Hepatocyte (in vitro differentiated cells): ENCODE data around the gene NCKAP5L. TPM values are rescaled to one million over a fixed set of nuclear protein-coding genes. Genes with fewer than 3 reads are reported as not detected.
"Not testable (repeated sequence)": the region's sequence is repeated elsewhere in the genome, so short reads cannot be mapped to it uniquely, and the experiment has no call there.

Source experiments
- DNase-seq: peaks from one replicate; pipeline ENCODE4 v3.0.0-alpha.2; 2016; ENCODE audit warnings: low spot score
- H2AFZ ChIP-seq: fragments of 200-600 bp; sonication (generic); 2 replicates; pipeline ENCODE4 v1.6.0; 2016; ENCODE audit warnings: antibody characterized with exemption, mild to moderate bottlenecking
- H3K27ac ChIP-seq: fragments of 200-600 bp; sonication (generic); 2 replicates; pipeline ENCODE4 v1.5.1; 2016; ENCODE audit warnings: mild to moderate bottlenecking
- H3K27me3 ChIP-seq: fragments of 200-600 bp; sonication (generic); 2 replicates; pipeline ENCODE4 v1.6.1; 2016
- H3K36me3 ChIP-seq: fragments of 200-600 bp; sonication (generic); replicated peaks from 2 replicates; pipeline ENCODE4 v1.5.1; 2016; ENCODE audit warnings: low read depth; ENCODE audit not compliant: insufficient read depth
- H3K4me1 ChIP-seq: fragments of 200-600 bp; sonication (generic); 2 replicates; pipeline ENCODE4 v1.5.1; 2016; ENCODE audit warnings: mild to moderate bottlenecking, moderate library complexity; ENCODE audit not compliant: insufficient read depth
- H3K4me2 ChIP-seq: fragments of 200-600 bp; sonication (generic); 2 replicates; pipeline ENCODE4 v1.6.0; 2016
- H3K4me3 ChIP-seq: fragments of 200-600 bp; sonication (generic); 2 replicates; pipeline ENCODE4 v1.5.1; 2016; ENCODE audit warnings: mild to moderate bottlenecking
- H3K79me2 ChIP-seq: fragments of 200-600 bp; sonication (generic); 2 replicates; pipeline ENCODE4 v1.6.0; 2017; ENCODE audit warnings: mild to moderate bottlenecking
- H3K9me2 ChIP-seq: fragments of 200-600 bp; sonication (generic); replicated peaks from 2 replicates; pipeline ENCODE4 v1.6.0; 2017; ENCODE audit warnings: mild to moderate bottlenecking; ENCODE audit not compliant: insufficient read depth
- H3K9me3 ChIP-seq: fragments of 200-600 bp; sonication (generic); 2 replicates; pipeline ENCODE4 v1.5.1; 2016; ENCODE audit warnings: low read depth, mild to moderate bottlenecking
- H4K20me1 ChIP-seq: fragments of 200-600 bp; sonication (generic); 2 replicates; pipeline ENCODE4 v1.6.0; 2016; ENCODE audit warnings: mild to moderate bottlenecking; ENCODE audit not compliant: insufficient read depth, poor library complexity, severe bottlenecking
- EZH2 ChIP-seq: fragments of 200-600 bp; sonication (generic); IDR thresholded peaks from 2 replicates; pipeline ENCODE4 v1.6.1; 2016; ENCODE audit warnings: antibody characterized with exemption, mild to moderate bottlenecking, borderline replicate concordance
- EZH2phosphoT487 ChIP-seq: fragments of 200-600 bp; sonication (generic); IDR thresholded peaks from one replicate; pipeline ENCODE4 v1.6.1; 2018; ENCODE audit warnings: antibody characterized with exemption, mild to moderate bottlenecking, low read depth, moderate library complexity; ENCODE audit not compliant: unreplicated experiment, severe bottlenecking
- WGBS: methylation state at CpG from one replicate; pipeline ENCODE4 v1.1.6; 2016; ENCODE audit warnings: low lambda C conversion rate; ENCODE audit errors: missing lambda C conversion rate; 5-methylcytosine and 5-hydroxymethylcytosine counted together
- polyA plus RNA-seq: library from polyadenylated mRNA; unstranded; fragments of >200 nt; fragmentation: Nextera tagmentation; extraction: Ambion mirVana; gene quantifications from 2 replicates; pipeline ENCODE4 v1.2.1, GENCODE V29; 2016
- total RNA-seq: library from RNA; depleted of rRNA; stranded (reverse); fragments of >200 nt; gene quantifications from 2 replicates; pipeline ENCODE4 v1.2.3, GENCODE V29; 2014
- TF ChIP-seq, protein P1 (sequence below): fragments of 200-600 bp; sonication (generic); IDR thresholded peaks from 2 replicates; pipeline ENCODE4 v1.5.1; 2016; ENCODE audit warnings: antibody characterized with exemption, mild to moderate bottlenecking; ENCODE audit not compliant: poor library complexity

Gene NCKAP5L
- total and polyA plus RNA-seq, 2 experiments from 2014 or later = 14.5 to 26.7 TPM

DNA sequence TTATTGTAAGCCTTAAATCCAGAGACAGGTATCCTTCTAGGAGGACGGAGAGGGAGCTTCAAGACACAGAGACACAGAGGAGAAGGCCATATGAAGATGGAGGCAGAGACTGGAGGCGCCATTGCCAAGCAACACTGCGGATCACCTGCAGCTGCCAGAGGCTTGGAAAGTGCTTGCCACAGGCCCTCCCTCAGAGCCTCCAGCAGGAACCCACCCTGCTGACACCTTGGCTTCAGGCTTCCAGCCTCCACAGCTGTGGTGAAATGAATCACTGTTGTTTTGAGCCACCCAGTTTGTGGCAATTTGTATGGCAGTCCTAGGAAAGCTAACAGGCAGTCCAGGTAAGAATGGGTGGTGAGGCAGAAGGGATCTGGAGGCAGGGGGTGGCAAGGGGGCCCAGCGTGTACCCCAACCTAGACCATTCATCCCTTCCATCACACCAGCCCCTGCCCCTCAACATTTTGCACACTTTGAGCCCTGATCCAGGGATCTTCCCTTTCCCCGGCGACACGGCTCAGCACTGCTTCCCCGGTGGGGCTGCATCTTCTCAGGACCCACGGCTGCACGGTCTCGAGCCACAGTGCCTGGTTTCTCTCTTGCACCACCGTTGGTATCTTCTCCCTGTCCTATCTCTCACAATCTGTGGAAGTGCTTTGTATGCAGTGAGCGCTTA is 37.0 kb upstream of the NCKAP5L start:
- peaks cover 29% of the 10 kb centered on the region for H3K4me1 ChIP-seq
- no peaks in the 10 kb centered on the region for H3K79me2 ChIP-seq
- 85% methylated on average over 13 of the region's 13 CpGs for WGBS
- H3K9me2 ChIP-seq = no peaks in the 10 kb centered on the region
- H3K4me2 ChIP-seq = no peak overlapping the region
- H3K9me3 ChIP-seq = no peaks in the 10 kb centered on the region
- no peak for DNase-seq
- no peak overlapping the region for H3K4me3 ChIP-seq
- no peaks in the 10 kb centered on the region for H3K27me3 ChIP-seq
- no peaks in the 10 kb centered on the region for H4K20me1 ChIP-seq
- no peak overlapping the region for H2AFZ ChIP-seq
- H3K27ac ChIP-seq = no peak overlapping the region
- TF ChIP-seq, protein P1, sequence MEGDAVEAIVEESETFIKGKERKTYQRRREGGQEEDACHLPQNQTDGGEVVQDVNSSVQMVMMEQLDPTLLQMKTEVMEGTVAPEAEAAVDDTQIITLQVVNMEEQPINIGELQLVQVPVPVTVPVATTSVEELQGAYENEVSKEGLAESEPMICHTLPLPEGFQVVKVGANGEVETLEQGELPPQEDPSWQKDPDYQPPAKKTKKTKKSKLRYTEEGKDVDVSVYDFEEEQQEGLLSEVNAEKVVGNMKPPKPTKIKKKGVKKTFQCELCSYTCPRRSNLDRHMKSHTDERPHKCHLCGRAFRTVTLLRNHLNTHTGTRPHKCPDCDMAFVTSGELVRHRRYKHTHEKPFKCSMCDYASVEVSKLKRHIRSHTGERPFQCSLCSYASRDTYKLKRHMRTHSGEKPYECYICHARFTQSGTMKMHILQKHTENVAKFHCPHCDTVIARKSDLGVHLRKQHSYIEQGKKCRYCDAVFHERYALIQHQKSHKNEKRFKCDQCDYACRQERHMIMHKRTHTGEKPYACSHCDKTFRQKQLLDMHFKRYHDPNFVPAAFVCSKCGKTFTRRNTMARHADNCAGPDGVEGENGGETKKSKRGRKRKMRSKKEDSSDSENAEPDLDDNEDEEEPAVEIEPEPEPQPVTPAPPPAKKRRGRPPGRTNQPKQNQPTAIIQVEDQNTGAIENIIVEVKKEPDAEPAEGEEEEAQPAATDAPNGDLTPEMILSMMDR = no peak
- TF ChIP-seq EZH2 (no peak), EZH2phosphoT487 (no peak)
- H3K36me3 ChIP-seq = no peaks in the 10 kb centered on the region

DNA sequence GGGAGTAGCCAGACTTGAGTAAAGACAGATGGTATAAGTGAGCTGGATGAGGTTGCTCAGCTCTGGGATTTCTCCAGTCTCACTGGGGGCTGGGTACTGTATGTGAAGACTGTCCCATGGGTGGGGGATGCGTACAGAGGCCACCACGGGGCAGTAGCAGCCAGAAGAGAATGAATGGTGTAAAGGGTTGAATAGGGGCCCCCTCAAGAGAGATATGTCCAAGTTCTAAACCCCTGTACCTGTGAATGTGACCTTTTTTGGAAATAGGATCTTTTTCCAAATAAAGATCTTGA is 36.5 kb upstream of the NCKAP5L start:
- no peak for DNase-seq
- Histone ChIP-seq H3K9me3 (no peaks in the 10 kb centered on the region), H2AFZ (no peak overlapping the region), H3K36me3 (no peaks in the 10 kb centered on the region), H3K9me2 (no peaks in the 10 kb centered on the region), H3K79me2 (no peaks in the 10 kb centered on the region), H3K27ac (no peak overlapping the region), H4K20me1 (no peaks in the 10 kb centered on the region), H3K4me2 (no peak overlapping the region), H3K4me1 (peaks cover 24% of the 10 kb centered on the region), H3K27me3 (no peaks in the 10 kb centered on the region), H3K4me3 (no peak overlapping the region)
- WGBS = 70% methylated on average over 2 of the region's 2 CpGs
- TF ChIP-seq EZH2phosphoT487 = no peak
- no peak for TF ChIP-seq EZH2
- TF ChIP-seq, protein P1 = no peak

DNA sequence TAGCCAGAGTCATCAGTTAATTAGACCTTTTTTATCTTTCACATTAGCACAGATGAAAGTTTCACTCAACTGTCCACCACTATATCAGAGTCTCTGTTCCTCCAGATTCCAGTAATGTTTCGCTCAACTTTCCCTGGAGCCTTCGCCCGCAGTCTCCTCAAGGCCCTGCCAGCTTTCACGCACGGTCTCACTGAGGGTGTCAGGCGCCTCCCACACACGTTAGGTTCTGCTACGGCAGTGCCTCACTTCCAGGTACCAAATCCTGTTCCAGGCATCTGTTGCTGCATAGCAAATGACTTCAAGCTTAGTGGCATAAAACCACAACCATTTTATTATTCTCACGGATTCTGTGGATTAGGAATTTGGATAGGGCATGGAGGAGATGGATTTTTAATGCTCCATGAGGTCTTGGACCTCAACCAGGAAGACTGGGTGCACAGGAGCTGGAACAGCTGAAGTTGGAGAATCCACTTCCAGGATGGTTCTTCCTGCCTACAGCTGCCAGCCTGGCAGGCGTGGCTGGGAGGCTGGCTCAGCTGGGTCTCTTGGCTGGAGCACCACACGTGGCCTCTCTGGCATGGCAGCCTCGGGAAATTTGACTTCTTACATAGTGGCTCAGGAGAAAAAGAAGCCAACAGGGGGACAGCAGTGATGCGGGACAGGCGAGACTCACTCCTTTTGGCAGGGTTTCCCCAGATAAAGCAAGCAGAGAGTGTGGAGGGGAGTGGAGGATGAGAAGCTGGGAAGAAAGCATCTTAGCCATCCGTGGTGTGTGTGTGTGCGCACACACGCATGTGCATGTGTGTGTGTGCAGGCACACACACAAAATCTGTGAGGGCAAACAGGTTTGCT is 36.0 kb upstream of the NCKAP5L start:
- no peak overlapping the region for H3K4me2 ChIP-seq
- H4K20me1 ChIP-seq = no peaks in the 10 kb centered on the region
- no peaks in the 10 kb centered on the region for H3K9me3 ChIP-seq
- no peaks in the 10 kb centered on the region for H3K27me3 ChIP-seq
- H3K9me2 ChIP-seq = no peaks in the 10 kb centered on the region
- H3K27ac ChIP-seq = no peak overlapping the region
- TF ChIP-seq EZH2 = no peak
- TF ChIP-seq, protein P1 = no peak
- TF ChIP-seq EZH2phosphoT487 = no peak
- no peak for DNase-seq
- H3K4me3 ChIP-seq = no peak overlapping the region
- no peaks in the 10 kb centered on the region for H3K36me3 ChIP-seq
- H3K4me1 ChIP-seq = peaks cover 19% of the 10 kb centered on the region
- H2AFZ ChIP-seq = no peak overlapping the region
- H3K79me2 ChIP-seq = no peaks in the 10 kb centered on the region
- 83% methylated on average over 17 of the region's 17 CpGs for WGBS

DNA sequence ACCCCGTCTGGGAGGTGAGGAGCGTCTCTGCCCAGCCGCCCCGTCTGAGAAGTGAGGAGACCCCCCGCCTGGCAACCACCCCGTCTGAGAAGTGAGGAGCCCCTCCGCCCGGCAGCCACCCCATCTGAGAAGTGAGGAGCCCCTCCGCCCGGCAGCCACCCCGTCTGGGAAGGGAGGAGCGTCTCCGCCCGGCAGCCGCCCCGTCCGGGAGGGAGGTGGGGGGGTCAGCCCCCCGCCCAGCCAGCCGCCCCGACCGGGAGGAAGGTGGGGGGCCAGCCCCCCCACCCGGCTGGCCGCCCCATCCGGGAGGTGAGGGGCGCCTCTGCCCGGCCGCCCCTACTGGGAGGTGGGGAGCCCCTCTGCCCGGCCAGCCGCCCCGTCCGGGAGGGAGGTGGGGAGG is 32.7 kb upstream of the NCKAP5L start:
- H3K9me3 ChIP-seq, H3K27me3 ChIP-seq, H3K4me2 ChIP-seq, H3K9me2 ChIP-seq, H3K79me2 ChIP-seq, H3K4me3 ChIP-seq, H3K27ac ChIP-seq, H3K36me3 ChIP-seq, H2AFZ ChIP-seq, DNase-seq, H3K4me1 ChIP-seq, H4K20me1 ChIP-seq: not testable (repeated sequence)
- WGBS = no CpG with 5 or more reads among the region's 31 CpGs

DNA sequence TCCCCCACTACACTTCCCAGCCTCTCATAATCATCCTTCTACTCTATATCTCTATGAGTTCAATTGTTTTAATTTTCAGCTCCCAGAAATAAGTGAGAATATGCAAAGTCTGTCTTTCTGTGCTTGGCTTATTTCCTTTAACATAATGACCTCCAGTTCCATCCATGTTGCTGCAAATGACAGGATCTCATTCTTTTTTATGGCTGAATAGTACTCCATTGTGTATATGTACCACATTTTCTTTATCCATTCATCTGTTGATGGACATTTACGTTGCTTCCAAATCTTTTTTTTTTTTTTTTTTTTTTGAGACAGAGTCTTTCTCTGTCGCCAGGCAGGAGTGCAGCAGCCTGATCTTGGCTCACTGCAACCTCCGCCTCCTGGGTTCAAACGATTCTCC is 27.7 kb upstream of the NCKAP5L start:
- not testable (repeated sequence) for H3K4me1 ChIP-seq, H4K20me1 ChIP-seq, H3K9me3 ChIP-seq, H3K79me2 ChIP-seq, H3K9me2 ChIP-seq, H3K36me3 ChIP-seq, H3K4me2 ChIP-seq, H2AFZ ChIP-seq, H3K4me3 ChIP-seq, H3K27ac ChIP-seq, DNase-seq
- 95% methylated on average over 4 of the region's 4 CpGs for WGBS
- peaks cover 11% of the 10 kb centered on the region for H3K27me3 ChIP-seq
